Activated CD4-positive, alpha-beta memory T cell treated with anti-CD3 and anti-CD28 coated beads for 36 hours (primary cell): ENCODE results near the gene IDUA. TPM values are rescaled to one million over a fixed set of nuclear protein-coding genes. Genes with fewer than 3 reads are reported as not detected.
A peak's percentile ranks its signal among the peaks of the same experiment; 100 is the strongest.

Source experiments
- CTCF ChIA-PET: fragments of 350-600 bp; sonication (Branson Sonifier 250); formaldehyde crosslinking; loops from one replicate; lab custom pipeline; 2021; ENCODE audit warnings: antibody characterized with exemption, inconsistent platforms; lab: Charles Lee
- POLR2A ChIA-PET: fragments of 350-600 bp; sonication (Branson Sonifier 250); formaldehyde crosslinking; loops from one replicate; lab custom pipeline; 2021; ENCODE audit warnings: antibody characterized with exemption; lab: Charles Lee
- DNase-seq: peaks from one replicate; pipeline ENCODE4 v3.0.0-alpha.2; 2020
- H3K27ac Mint-ChIP-seq: one replicate; pipeline ENCODE4 v1.8.0; 2021; ENCODE audit warnings: mixed read lengths
- H3K27me3 Mint-ChIP-seq: one replicate; pipeline ENCODE4 v1.8.0; 2021; ENCODE audit warnings: mixed read lengths
- H3K36me3 Mint-ChIP-seq: one replicate; pipeline ENCODE4 v1.8.0; 2021; ENCODE audit warnings: mixed read lengths
- H3K4me1 Mint-ChIP-seq: one replicate; pipeline ENCODE4 v1.8.0; 2021; ENCODE audit warnings: low read depth, mixed read lengths
- H3K4me3 Mint-ChIP-seq: one replicate; pipeline ENCODE4 v1.8.0; 2021; ENCODE audit warnings: mild to moderate bottlenecking, mixed read lengths
- H3K9me3 Mint-ChIP-seq: one replicate; pipeline ENCODE4 v1.8.0; 2021; ENCODE audit warnings: mixed read lengths
- intact Hi-C: fragments of 100-400 bp; cut with micrococcal nuclease; formaldehyde crosslinking; loops from one replicate; pipeline ENCODE4 v1.15.1; 2023
- total RNA-seq, 2 experiments: library from RNA; stranded (reverse); gene quantifications; one replicate each; pipeline ENCODE4 v1.2.3, GENCODE V29; 2021

The IDUA gene
- total RNA-seq, 2 experiments from 2014 or later = 9.0 to 10.1 TPM

GRCh38 chr4:965766-966134 lies 21.1 kb upstream of the IDUA start:
- Mint-ChIP-seq H3K4me3 (no peak overlapping the region), H3K36me3 (no peaks in the 10 kb centered on the region), H3K9me3 (no peaks in the 10 kb centered on the region), H3K4me1 (peaks cover 4% of the 10 kb centered on the region), H3K27ac (no peak overlapping the region), H3K27me3 (no peaks in the 10 kb centered on the region)
- ChIA-PET POLR2A (no interaction called here), CTCF (no interaction called here)
- DNase-seq = no peak
- intact Hi-C loops = no loop called here

- ChIA-PET POLR2A (no interaction called here), CTCF (no interaction called here)
- Mint-ChIP-seq H3K27ac (no peak overlapping the region), H3K4me3 (no peak overlapping the region), H3K36me3 (no peaks in the 10 kb centered on the region), H3K27me3 (no peaks in the 10 kb centered on the region), H3K4me1 (peaks cover 8% of the 10 kb centered on the region), H3K9me3 (no peaks in the 10 kb centered on the region)
- intact Hi-C loops = no loop called here
- no peak for DNase-seq
These were observed 20.4 kb upstream of the IDUA start for GRCh38 chr4:966266-967112.

GRCh38 chr4:967113-968104 lies 19.4 kb upstream of the IDUA start:
- no peaks in the 10 kb centered on the region for H3K9me3 Mint-ChIP-seq
- peaks cover 8% of the 10 kb centered on the region for H3K4me1 Mint-ChIP-seq
- POLR2A ChIA-PET = no interaction called here
- H3K27ac Mint-ChIP-seq = no peak overlapping the region
- H3K36me3 Mint-ChIP-seq = no peaks in the 10 kb centered on the region
- DNase-seq = no peak
- intact Hi-C loops = no loop called here
- no peaks in the 10 kb centered on the region for H3K27me3 Mint-ChIP-seq
- H3K4me3 Mint-ChIP-seq = no peak overlapping the region
- CTCF ChIA-PET = no interaction called here

- POLR2A ChIA-PET = no interaction called here
These were observed 18.6 kb upstream of the IDUA start for GRCh38 chr4:968221-968620.

GRCh38 chr4:968621-969394 lies 18.0 kb upstream of the IDUA start:
- CTCF ChIA-PET = no interaction called here
- no peak overlapping the region for H3K4me3 Mint-ChIP-seq
- no peaks in the 10 kb centered on the region for H3K36me3 Mint-ChIP-seq
- H3K9me3 Mint-ChIP-seq = no peaks in the 10 kb centered on the region
- intact Hi-C loops = no loop called here
- H3K27ac Mint-ChIP-seq = no peak overlapping the region
- POLR2A ChIA-PET = no interaction called here
- peaks cover 8% of the 10 kb centered on the region for H3K4me1 Mint-ChIP-seq
- no peaks in the 10 kb centered on the region for H3K27me3 Mint-ChIP-seq
- DNase-seq = no peak

More at GRCh38 chr4:968221-968620, 18.6 kb upstream of the IDUA start:
- intact Hi-C loops = no loop called here
- no peak for DNase-seq
- Mint-ChIP-seq H3K36me3 (no peaks in the 10 kb centered on the region), H3K4me3 (no peak overlapping the region), H3K4me1 (peaks cover 8% of the 10 kb centered on the region), H3K9me3 (no peaks in the 10 kb centered on the region), H3K27ac (no peak overlapping the region), H3K27me3 (no peaks in the 10 kb centered on the region)
- CTCF ChIA-PET = no interaction called here

- CTCF ChIA-PET = no interaction called here
- DNase-seq = no peak
- POLR2A ChIA-PET = interaction anchor here (1.0 kb wide), 1 partner anchor 9 kb away, joined by 3 read pairs; no protein-coding TSS in a partner anchor
- intact Hi-C loops = loop anchor here (5.0 kb wide), 1 partner anchor 188 kb away; no protein-coding TSS in a partner anchor
- no peak overlapping the region for H3K4me3 Mint-ChIP-seq
- no peaks in the 10 kb centered on the region for H3K27me3 Mint-ChIP-seq
- peaks cover 8% of the 10 kb centered on the region for H3K4me1 Mint-ChIP-seq
- H3K36me3 Mint-ChIP-seq = no peaks in the 10 kb centered on the region
- H3K27ac Mint-ChIP-seq = no peak overlapping the region
- no peaks in the 10 kb centered on the region for H3K9me3 Mint-ChIP-seq
These were observed 16.6 kb upstream of the IDUA start for GRCh38 chr4:970046-970745.

- H3K4me1 Mint-ChIP-seq = peaks cover 8% of the 10 kb centered on the region
- H3K9me3 Mint-ChIP-seq = no peaks in the 10 kb centered on the region
- ChIA-PET POLR2A (no interaction called here), CTCF (no interaction called here)
- H3K27me3 Mint-ChIP-seq = no peaks in the 10 kb centered on the region
- intact Hi-C loops = loop anchor here (5.0 kb wide), 1 partner anchor 189 kb away; no protein-coding TSS in a partner anchor
- no peak overlapping the region for H3K4me3 Mint-ChIP-seq
- no peak overlapping the region for H3K27ac Mint-ChIP-seq
- H3K36me3 Mint-ChIP-seq = no peaks in the 10 kb centered on the region
- no peak for DNase-seq
These were observed 15.9 kb upstream of the IDUA start for GRCh38 chr4:970854-971520.

GRCh38 chr4:971666-972500 lies 15.0 kb upstream of the IDUA start:
- Mint-ChIP-seq H3K27me3 (no peaks in the 10 kb centered on the region), H3K9me3 (no peaks in the 10 kb centered on the region), H3K36me3 (no peaks in the 10 kb centered on the region), H3K27ac (no peak overlapping the region), H3K4me3 (peak overlapping the region; percentile 55), H3K4me1 (peaks cover 8% of the 10 kb centered on the region)
- no peak for DNase-seq
- CTCF ChIA-PET = no interaction called here
- POLR2A ChIA-PET = interaction anchor here (0.5 kb wide), 1 partner anchor 195 kb away, joined by 3 read pairs; no protein-coding TSS in a partner anchor
- intact Hi-C loops = loop anchor here (5.0 kb wide), 1 partner anchor 190 kb away; no protein-coding TSS in a partner anchor

GRCh38 chr4:972651-973424 lies 14.0 kb upstream of the IDUA start:
- ChIA-PET POLR2A (interaction anchor here (0.6 kb wide), 1 partner anchor 8 kb away, joined by 4 read pairs; no protein-coding TSS in a partner anchor), CTCF (no interaction called here)
- Mint-ChIP-seq H3K36me3 (no peaks in the 10 kb centered on the region), H3K27me3 (no peaks in the 10 kb centered on the region), H3K4me1 (peaks cover 8% of the 10 kb centered on the region), H3K27ac (no peak overlapping the region), H3K4me3 (peak overlapping the region; percentile 55), H3K9me3 (no peaks in the 10 kb centered on the region)
- DNase-seq = peak; percentile 64
- intact Hi-C loops = loop anchor here (1.0 to 5.0 kb wide), 4 partner anchors 14 to 191 kb away; partner anchors contain the start of genes FGFRL1, GAK, IDUA and TMEM175
